ENCODE data around the gene ZNF699.
"Not testable (repeated sequence)": the region's sequence is repeated elsewhere in the genome, so short reads cannot be mapped to it uniquely, and the experiment has no call there.

The ZNF699 gene

GRCh38 chr19:9283485-9283884, 26.2 kb downstream of the ZNF699 start:
- not testable (repeated sequence) for DNase-seq

GRCh38 chr19:9251236-9251635, 58.4 kb downstream of the ZNF699 start:
- DNase-seq = no peak

GRCh38 chr19:9250630-9251029, 59.0 kb downstream of the ZNF699 start, which contains the start of gene OR7E24:
Gene OR7E24, plus strand, starts transcription at chr19:9250930. Its CDS starts 114 bp downstream, at chr19:9251044.
- DNase-seq = no peak

All from hematopoietic multipotent progenitor cell treated with erythropoietin and hydrocortisone succinate and interleukin-3 and kit ligand, for 6 days (in vitro differentiated cells).